Endothelial cell of umbilical vein (primary cell): ENCODE measurements around the gene FXYD4. TPM values are rescaled to one million over a fixed set of nuclear protein-coding genes. Genes with fewer than 3 reads are reported as not detected.

Experiments used
- BruUV-seq: library from RNA; stranded (reverse); fragments of 400-500 nt; replicated peaks from 2 replicates; lab custom pipeline; 2021; lab: Mats Ljungman, UMichigan
- CTCF ChIA-PET: fragments of 300-600, 350-600 bp; sonication (Branson Sonifier 250); formaldehyde crosslinking; loops from one replicate; lab custom pipeline; 2021; ENCODE audit warnings: antibody characterized with exemption, inconsistent platforms; lab: Charles Lee
- POLR2A ChIA-PET: fragments of 300-600, 350-600 bp; sonication (Branson Sonifier 250); formaldehyde crosslinking; loops from one replicate; lab custom pipeline; 2021; ENCODE audit warnings: antibody characterized with exemption, inconsistent platforms; lab: Charles Lee
- DNase-seq: peaks from one replicate; pipeline ENCODE4 v3.0.0-alpha.2; 2011; ENCODE audit warnings: low read depth, low spot score
- FAIRE-seq: peaks from 2 replicates; lab custom pipeline; 2011; peaks lifted over from hg19 to GRCh38; lab: Jason Lieb, UNC
- H2AFZ ChIP-seq: 2 replicates; pipeline ENCODE4 v1.6.0; 2012; ENCODE audit warnings: low read depth, low read length, control low read depth, inconsistent platforms
- H3K27ac ChIP-seq: 2 replicates; pipeline ENCODE4 v1.5.1; 2011; ENCODE audit warnings: low read depth, mild to moderate bottlenecking, control low read depth, low read length, moderate library complexity; ENCODE audit not compliant: insufficient read depth
- H3K27me3 ChIP-seq, 2 experiments: 2 replicates each; pipeline versions ENCODE4 v1.6.0 to v1.6.1; 2011; ENCODE audit warnings: low read length in 2 of 2, mixed read lengths in 1 of 2; ENCODE audit not compliant: control insufficient read depth in 2 of 2, insufficient read depth in 2 of 2
- H3K36me3 ChIP-seq, 2 experiments: 2 replicates in 1 of 2; 3 replicates in 1 of 2; pipeline ENCODE4 v1.5.1; 2011; ENCODE audit warnings: low read length in 2 of 2, mild to moderate bottlenecking in 1 of 2, moderate library complexity in 1 of 2; ENCODE audit not compliant: control insufficient read depth in 2 of 2, insufficient read depth in 2 of 2; ENCODE audit errors: extremely low read depth in 1 of 2
- H3K4me1 ChIP-seq: 3 replicates; pipeline ENCODE4 v1.5.1; 2011; ENCODE audit warnings: mild to moderate bottlenecking, low read length; ENCODE audit not compliant: control insufficient read depth, insufficient read depth; ENCODE audit errors: extremely low read depth
- H3K4me2 ChIP-seq: 2 replicates; pipeline ENCODE4 v1.6.1; 2011; ENCODE audit warnings: low read length, control low read depth, mixed read lengths; ENCODE audit not compliant: insufficient read depth
- H3K4me3 ChIP-seq, 3 experiments: fragments of 200-600 bp in 1 of 3; sonication (generic), shearing (Covaris generic) in 1 of 3; replicated peaks in 1 of 3; 2 replicates each; pipeline ENCODE4 v1.5.1; 2011 to 2016; ENCODE audit warnings: control low read depth in 3 of 3, low read length in 3 of 3, mild to moderate bottlenecking in 2 of 3, inconsistent platforms in 1 of 3, low read depth in 1 of 3, moderate library complexity in 1 of 3; ENCODE audit not compliant: insufficient read depth in 1 of 3
- H3K79me2 ChIP-seq: 2 replicates; pipeline ENCODE4 v1.6.0; 2012; ENCODE audit warnings: low read length, inconsistent platforms; ENCODE audit not compliant: control insufficient read depth, insufficient read depth
- H3K9ac ChIP-seq: replicated peaks from 2 replicates; pipeline ENCODE3; 2011; ENCODE audit warnings: low read length, control low read depth; ENCODE audit not compliant: insufficient read depth; ENCODE audit errors: extremely low read depth
- H3K9me1 ChIP-seq: replicated peaks from 3 replicates; pipeline ENCODE4 v1.6.0; 2011; ENCODE audit warnings: mild to moderate bottlenecking, low read length; ENCODE audit not compliant: control insufficient read depth, insufficient read depth; ENCODE audit errors: extremely low read depth
- H3K9me3 ChIP-seq: replicated peaks from 2 replicates; pipeline ENCODE4 v1.5.1; 2012; ENCODE audit warnings: low read length, inconsistent platforms; ENCODE audit not compliant: control insufficient read depth, insufficient read depth
- H4K20me1 ChIP-seq: replicated peaks from 2 replicates; pipeline ENCODE3; 2011; ENCODE audit warnings: mild to moderate bottlenecking, low read length; ENCODE audit not compliant: control insufficient read depth, insufficient read depth; ENCODE audit errors: extremely low read depth
- CTCF ChIP-seq, 2 donors: IDR thresholded peaks; 1 replicate in 1 of 2; 2 replicates in 1 of 2; pipeline ENCODE4 v1.5.1; 2011; ENCODE audit warnings: low read length in 2 of 2, mild to moderate bottlenecking in 2 of 2, moderate library complexity in 2 of 2, control low read depth in 1 of 2, inconsistent platforms in 1 of 2, low read depth in 1 of 2; ENCODE audit not compliant: insufficient read depth in 1 of 2; ENCODE audit errors: extremely low read depth in 1 of 2
- EZH2 ChIP-seq: IDR thresholded peaks from 2 replicates; pipeline ENCODE4 v1.6.1; 2012; ENCODE audit warnings: borderline replicate concordance, low read depth, mild to moderate bottlenecking, moderate library complexity, low read length, inconsistent platforms; ENCODE audit not compliant: severe bottlenecking
- FOS ChIP-seq: IDR thresholded peaks from 2 replicates; pipeline ENCODE4 v1.6.1; 2011; ENCODE audit warnings: mild to moderate bottlenecking, low read length, moderate library complexity, borderline replicate concordance; ENCODE audit not compliant: insufficient read depth
- GATA2 ChIP-seq: IDR thresholded peaks from 2 replicates; pipeline ENCODE4 v1.7.0; 2011; ENCODE audit warnings: low read depth, mild to moderate bottlenecking, moderate library complexity, mixed read lengths, low read length; ENCODE audit not compliant: insufficient read length, insufficient read depth
- JUN ChIP-seq: IDR thresholded peaks from 2 replicates; pipeline ENCODE4 v1.6.1; 2011; ENCODE audit warnings: borderline replicate concordance, low read depth; ENCODE audit not compliant: insufficient read length, insufficient read depth
- MYC ChIP-seq: IDR thresholded peaks from one replicate; pipeline ENCODE4 v1.6.1; 2011; ENCODE audit warnings: mild to moderate bottlenecking, low read depth, low read length
- POLR2A ChIP-seq: IDR thresholded peaks from 2 replicates; pipeline ENCODE4 v1.6.1; 2012; ENCODE audit warnings: low read depth, mild to moderate bottlenecking, control low read depth, low read length
- POLR2AphosphoS5 ChIP-seq: IDR thresholded peaks from 2 replicates; pipeline ENCODE4 v1.6.1; 2012; ENCODE audit warnings: low read depth, mild to moderate bottlenecking, control low read depth, low read length, moderate library complexity; ENCODE audit not compliant: insufficient read depth
- dilution Hi-C: fragments of 300-500 bp; cut with MboI; formaldehyde crosslinking; loops from one replicate; pipeline ENCODE4 v1.15.0; 2019; ENCODE audit warnings: low sequenced_read_pairs; ENCODE audit not compliant: extremely low pct_ligation_motif_present
- intact Hi-C: fragments of 100-400 bp; cut with micrococcal nuclease; formaldehyde crosslinking; loops from one replicate; pipeline ENCODE4 v1.10.0; 2022
- polyA plus RNA-seq, 4 experiments: library from polyadenylated mRNA; depleted of rRNA in 3 of 4; stranded (reverse) in 3 of 4; unstranded in 1 of 4; fragments of >200 nt; gene quantifications; 2 replicates each; pipeline versions ENCODE4 v1.2.1 to v1.2.3, GENCODE V29; 2011 to 2012; ENCODE audit warnings: missing spikeins in 1 of 4
- total RNA-seq: library from RNA; stranded (reverse); gene quantifications from 2 replicates; pipeline ENCODE4 v1.2.3, GENCODE V29; 2021
- TF ChIP-seq, protein P1 (sequence below): IDR thresholded peaks from 2 replicates; pipeline ENCODE4 v1.6.1; 2011; ENCODE audit not compliant: insufficient read depth, insufficient read length

FXYD4 gene
- total and polyA plus RNA-seq, 2 donors (not counting 3 experiments of a cell fraction or from before 2014, with no cell fraction given): not detected

DNA sequence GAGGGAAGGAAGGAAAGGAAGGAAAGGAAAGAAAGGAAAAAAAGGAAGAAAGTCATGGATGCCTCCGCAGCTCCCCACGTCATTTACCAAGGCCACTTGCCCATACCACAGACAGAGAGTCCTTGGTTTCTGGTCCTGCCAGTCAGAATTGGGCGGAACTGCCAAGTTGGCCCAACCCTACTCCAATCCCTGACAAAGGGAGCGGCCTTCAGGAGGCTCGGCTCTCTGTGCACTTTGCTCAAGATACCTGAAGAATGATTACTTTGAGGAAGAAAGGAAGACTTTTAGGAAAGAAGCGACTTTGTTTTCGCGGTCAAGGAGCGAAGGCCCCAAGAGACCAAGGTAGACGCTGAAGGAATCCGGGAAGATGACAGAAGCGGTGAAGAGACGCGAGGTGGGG, 49.1 kb upstream of the FXYD4 start:
- Histone ChIP-seq H4K20me1 (no peaks in the 10 kb centered on the region), H3K4me1 (peaks cover 2% of the 10 kb centered on the region), H3K9me3 (no peaks in the 10 kb centered on the region), H3K27me3 (no peaks in the 10 kb centered on the region), H3K36me3 (no peaks in the 10 kb centered on the region), H3K4me3 (no peak overlapping the region), H2AFZ (no peak overlapping the region), H3K9ac (no peak overlapping the region), H3K4me2 (no peak overlapping the region), H3K27ac (no peak overlapping the region), H3K9me1 (no peaks in the 10 kb centered on the region), H3K79me2 (no peaks in the 10 kb centered on the region)
- intact Hi-C loops: no loop called here
- POLR2A ChIA-PET: no interaction called here
- no TSS peak for BruUV-seq
- DNase-seq (no peak), FAIRE-seq (no peak)
- CTCF ChIA-PET: interaction anchor here (1.0 kb wide), 1 partner anchor 25 kb away, joined by 3 read pairs; no protein-coding TSS in a partner anchor
- no peak for TF ChIP-seq FOS
- TF ChIP-seq, protein P1, sequence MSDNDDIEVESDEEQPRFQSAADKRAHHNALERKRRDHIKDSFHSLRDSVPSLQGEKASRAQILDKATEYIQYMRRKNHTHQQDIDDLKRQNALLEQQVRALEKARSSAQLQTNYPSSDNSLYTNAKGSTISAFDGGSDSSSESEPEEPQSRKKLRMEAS: no peak
- TF ChIP-seq GATA2: no peak
- no peak for TF ChIP-seq JUN
- no peak for TF ChIP-seq CTCF (IDR thresholded peaks at IDR 0.05; ENCODE audit: extremely low read depth in 1 of 2, insufficient read depth in 1 of 2, low read depth in 1 of 2, low read length in 2 of 2)
- TF ChIP-seq MYC: no peak
- TF ChIP-seq EZH2: no peak
- TF ChIP-seq POLR2A: no peak
- no peak for TF ChIP-seq POLR2AphosphoS5
- dilution Hi-C loops: no loop called here
